Activated CD8-positive, alpha-beta memory T cell treated with anti-CD3 and anti-CD28 coated beads for 24 hours (primary cell): ENCODE results near the gene BEST3.
"Not testable (repeated sequence)": the region's sequence is repeated elsewhere in the genome, so short reads cannot be mapped to it uniquely, and the experiment has no call there.

ENCODE experiments used
- DNase-seq: peaks from one replicate; pipeline ENCODE4 v3.0.0-alpha.2; 2020

Gene BEST3

DNA sequence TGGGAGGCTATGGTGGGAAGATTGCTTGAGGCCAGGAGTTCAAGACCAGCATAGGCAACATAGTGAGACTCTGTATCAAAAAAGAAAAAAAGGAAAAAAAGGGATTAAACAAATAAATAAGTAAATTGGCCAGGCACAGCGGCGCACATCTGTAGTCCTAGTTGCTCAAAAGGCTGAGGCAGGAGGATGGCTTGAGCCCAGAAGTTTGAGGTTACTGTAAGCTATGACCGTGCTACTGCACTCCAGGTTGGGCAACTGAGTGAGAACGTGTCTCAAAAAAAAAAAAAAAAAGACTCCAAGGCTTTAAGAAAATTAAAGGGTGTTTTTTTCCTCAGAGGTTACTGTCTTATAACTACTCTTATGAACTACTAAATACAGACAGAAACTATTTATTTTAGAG is 11.7 kb downstream of the BEST3 start:
- DNase-seq: no peak

DNA sequence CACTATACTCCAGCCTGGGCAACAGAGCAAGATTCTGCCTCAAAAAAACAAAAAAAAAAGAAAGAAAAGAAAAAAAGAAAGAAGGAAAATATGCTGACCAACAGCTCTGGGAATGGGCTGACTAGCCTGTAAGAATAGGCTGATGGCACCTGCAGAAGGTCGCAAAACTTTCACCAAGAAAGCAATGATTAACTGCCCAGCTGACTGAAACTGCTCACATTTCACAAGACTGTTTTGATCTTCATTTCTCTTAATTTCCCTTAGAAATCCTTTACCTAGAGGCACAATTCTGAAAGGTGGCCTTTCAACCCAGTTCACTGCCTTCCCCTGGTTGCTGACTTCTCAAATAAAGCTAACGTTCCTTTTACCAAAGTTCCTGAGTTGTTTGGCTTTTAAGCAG is 12.4 kb downstream of the BEST3 start:
- DNase-seq: no peak

DNA sequence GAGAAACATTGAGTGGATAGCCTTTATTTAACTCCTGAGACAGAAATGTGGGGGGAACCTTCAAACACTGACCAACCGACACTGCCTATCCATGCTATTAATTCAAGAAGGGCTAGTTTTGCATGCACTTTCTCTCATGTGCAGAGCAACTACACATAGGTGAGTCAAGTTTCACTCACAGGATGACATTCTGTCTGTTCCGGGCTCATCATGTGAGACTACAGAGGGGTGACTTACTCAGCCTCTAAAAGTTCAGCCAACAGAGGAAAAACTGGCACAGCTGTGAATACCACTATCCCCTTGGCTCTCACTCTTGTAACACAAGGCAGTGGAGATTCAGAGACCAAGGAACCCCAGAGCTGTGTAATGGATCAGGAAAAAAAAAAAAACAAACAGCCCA is 13.3 kb downstream of the BEST3 start:
- DNase-seq: no peak

DNA sequence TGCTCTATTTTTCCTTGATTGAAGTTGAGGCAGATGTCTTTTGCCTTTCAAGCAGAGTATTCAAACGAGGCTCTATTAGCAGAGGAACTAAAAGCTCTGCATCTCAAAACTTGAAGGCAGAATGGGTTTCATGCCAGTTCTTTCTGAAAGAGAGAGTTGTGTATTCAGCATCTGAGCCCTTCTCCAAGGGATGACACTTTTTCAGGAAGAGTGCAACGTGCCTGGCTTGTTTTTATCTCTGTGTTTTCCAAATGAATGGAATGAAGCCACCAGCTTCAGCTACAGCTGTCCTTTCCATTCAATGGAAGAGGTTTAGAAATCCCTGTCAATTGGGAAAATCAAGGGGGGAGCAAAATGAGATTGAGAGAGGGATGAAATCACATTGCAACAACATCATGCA is 14.6 kb downstream of the BEST3 start:
- DNase-seq: no peak

DNA sequence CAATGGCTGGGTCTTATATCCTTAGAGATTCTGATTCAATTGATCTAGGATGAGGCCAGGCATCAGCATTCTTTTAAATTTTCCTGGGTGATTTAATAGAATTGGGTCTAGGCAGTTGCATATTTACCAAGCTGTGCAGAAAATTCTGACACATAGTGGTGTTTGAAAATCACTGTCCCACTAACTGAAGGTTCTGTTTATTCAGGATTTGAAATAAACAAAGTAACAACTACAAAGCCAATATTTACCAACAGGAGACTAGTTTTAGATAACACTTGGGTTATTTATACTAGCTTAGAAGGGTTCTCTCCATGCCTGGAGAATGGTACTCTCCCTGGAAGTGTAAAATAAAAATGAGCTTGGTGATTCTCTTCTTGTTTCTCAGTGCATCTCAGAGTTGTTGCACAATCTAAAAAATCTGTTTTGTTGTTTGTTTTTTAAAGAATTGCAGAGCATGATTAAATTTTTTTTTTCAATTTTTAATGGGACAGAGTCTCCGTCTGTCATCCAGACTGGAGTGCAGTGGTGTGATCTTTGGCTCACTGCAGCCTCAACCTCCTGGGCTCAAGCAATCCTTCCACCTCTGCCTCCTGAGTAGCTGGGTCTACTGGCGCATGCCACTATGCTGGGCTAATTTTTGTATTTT is 16.9 kb downstream of the BEST3 start:
- no peak for DNase-seq

DNA sequence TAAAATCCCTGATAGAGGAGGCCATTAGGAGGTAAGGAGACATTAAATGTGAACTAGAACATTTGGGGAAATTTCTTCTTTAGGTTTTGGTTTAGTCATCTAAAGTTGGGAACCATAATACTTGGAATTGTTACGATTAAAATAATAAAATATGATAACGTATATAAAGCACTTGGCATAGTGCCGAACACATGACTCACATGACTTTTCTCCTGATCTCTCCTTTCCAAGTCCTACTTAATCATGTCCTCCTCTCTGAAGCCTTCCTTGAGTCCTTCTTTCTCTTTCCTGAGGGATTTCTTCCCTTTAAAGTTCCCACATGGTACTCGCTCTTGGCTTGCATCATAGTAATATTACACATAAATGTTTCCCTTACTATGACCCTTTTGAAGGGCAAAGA is 20.0 kb downstream of the BEST3 start:
- DNase-seq: no peak

DNA sequence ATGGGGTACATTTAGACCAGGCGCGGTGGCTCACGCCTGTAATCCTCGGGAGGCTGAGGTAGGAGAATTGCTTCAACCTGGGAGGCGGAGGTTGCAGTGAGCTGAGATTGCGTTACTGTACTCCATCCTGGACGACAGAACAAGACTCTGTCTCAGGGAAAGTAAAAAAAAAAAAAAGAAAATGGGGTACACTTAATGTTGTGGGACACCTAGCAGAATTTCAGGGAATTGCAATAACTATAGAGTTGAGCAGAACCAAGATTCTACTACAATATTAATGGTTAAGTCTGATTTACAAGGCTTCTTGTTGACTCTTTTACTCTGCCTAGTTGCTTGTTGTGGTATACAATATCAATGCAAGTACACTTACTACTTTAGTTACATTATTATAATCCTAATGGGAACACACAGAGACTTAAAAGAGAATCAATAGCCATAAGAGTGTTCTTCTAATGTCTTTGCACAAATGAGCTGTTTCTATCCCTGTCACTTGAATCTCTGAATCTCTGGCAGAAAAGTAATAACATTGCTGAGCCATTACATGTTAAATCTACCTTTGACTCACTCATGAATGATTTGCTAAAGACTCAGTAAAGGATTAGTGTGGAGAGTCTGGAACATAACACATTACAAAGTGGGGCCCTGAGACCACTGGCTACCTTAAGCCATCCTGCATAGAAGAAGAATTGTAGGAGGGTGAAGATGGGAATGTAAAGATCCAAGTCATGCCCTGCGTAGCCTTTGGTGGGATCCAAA is 22.7 kb downstream of the BEST3 start:
- no peak for DNase-seq

DNA sequence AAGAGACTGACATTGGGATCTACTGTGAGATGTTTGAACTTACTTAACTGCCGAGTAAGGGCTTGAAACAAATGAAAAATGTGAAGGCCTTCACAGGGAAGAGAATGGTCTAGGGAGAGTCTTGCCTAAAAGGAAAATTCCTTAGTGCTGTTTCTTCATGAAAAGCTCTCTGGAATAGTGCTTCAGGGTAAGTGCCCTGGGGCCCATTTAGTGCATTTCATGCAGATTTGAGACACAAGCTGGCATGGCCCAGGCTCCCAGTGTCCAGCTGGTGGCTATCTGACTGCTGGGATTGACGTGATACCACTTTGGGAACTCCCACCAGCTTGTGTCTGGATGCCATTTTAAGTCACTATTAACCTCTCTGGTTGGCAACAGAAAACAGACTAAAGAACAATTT is 26.9 kb downstream of the BEST3 start:
- DNase-seq: no peak

DNA sequence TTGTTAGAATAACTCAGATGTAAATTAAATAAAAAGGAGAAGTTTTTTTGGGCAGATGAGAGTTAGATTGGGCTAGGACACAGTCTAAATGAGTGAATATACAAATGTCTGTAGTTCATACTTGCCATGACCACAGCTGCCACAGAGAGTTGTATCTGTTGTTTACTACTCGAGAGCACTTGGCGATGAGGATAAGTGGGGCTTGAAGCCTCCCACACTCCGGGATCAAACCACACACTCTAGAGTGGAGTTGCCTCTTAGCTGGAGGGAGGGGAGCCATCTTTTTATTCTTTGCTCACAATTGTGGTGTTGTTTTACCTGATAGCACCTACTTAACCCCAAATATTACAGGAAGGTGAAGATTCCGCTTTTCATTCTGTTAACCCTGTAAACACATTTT is 27.5 kb downstream of the BEST3 start:
- DNase-seq: no peak

DNA sequence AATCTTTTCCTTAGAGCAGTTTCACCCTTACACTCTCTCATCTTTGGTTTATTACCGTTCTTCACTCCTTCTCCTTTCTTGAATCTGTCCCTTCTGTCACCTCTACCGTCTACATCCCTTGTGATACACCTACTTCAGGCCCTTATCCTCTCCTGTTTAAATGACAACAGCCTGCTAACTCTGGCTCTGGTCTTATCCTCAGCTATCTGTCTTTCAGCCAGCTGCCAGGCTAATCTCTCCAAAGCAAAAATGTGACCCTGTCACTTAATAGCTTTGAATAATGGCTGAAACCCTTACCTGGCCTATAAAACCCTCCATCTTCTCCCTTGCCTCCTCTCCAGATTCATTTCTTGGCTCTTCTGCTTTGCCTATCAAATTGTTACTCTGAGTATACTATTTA is 32.3 kb downstream of the BEST3 start:
- DNase-seq: no peak

DNA sequence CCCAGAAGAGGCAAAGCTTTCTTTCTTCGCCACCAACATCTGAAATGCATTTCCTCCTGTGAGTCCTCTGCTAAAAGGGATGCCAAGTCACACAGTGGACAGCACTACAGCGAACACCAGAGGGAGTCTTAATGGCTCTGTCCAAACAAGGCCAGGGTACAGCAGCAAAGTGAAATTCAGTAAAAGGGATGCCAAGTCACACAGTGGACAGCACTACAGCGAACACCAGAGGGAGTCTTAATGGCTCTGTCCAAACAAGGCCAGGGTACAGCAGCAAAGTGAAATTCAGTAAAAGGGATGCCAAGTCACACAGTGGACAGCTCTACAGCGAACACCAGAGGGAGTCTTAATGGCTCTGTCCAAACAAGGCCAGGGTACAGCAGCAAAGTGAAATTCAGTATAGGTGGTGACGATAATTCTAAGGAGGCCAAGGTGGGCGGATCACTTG is 34.1 kb downstream of the BEST3 start:
- DNase-seq: not testable (repeated sequence)

DNA sequence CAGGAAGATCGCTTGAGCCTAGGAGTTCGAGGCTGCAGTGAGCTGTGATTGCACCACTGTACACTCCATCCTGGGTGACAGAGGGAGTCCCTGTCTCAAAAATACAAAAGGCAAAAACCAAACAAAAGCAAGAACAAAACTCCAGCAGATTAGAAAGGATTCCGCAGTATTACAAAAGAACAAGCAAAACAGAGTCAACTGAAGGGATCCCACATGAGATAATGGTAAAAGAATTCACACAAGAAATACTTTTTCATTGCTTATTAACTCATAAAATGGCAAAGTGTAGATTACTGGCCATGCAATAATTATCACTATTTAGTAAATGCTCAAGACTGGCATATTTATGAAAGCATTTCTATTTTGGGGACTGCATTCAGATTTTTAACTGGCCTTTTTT is 35.4 kb downstream of the BEST3 start:
- DNase-seq: no peak

DNA sequence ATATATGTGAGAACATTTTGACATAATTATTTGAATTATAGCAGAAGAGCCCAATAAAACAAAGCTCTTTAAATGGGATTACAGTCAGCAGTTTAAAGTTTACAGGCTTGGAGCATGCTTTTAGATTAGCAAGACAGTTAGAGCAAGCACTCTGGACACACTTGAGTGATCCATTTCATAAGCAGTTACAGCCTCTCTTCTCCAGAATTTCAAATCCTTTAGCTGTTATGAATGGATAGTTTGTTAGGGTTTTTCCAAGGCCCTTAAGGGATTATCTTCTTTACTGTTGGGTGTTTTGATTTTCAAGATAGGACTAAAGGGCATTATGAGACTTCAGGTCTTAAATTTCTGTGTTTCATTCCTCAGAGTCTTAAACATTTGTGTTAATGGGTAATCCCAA is 36.3 kb downstream of the BEST3 start:
- no peak for DNase-seq

DNA sequence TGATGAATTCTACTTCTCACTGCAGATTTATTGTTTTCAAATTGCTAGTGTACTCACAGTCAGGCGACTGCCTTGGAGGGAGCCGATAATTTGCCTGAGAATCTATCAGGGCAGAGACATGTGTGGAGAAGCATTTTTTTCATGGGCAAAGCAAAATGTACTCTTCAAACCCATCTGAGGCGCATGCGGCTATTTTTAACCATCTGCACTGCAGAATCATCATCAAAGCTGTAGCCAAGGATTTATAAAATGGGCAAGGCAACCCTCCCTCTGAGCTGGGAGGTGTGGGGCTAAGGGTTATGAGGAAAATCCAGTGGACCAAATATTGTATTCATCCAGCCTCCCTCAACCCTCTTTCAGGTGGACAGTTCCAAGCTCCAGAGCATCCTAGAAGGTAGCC is 37.7 kb downstream of the BEST3 start:
- no peak for DNase-seq

DNA sequence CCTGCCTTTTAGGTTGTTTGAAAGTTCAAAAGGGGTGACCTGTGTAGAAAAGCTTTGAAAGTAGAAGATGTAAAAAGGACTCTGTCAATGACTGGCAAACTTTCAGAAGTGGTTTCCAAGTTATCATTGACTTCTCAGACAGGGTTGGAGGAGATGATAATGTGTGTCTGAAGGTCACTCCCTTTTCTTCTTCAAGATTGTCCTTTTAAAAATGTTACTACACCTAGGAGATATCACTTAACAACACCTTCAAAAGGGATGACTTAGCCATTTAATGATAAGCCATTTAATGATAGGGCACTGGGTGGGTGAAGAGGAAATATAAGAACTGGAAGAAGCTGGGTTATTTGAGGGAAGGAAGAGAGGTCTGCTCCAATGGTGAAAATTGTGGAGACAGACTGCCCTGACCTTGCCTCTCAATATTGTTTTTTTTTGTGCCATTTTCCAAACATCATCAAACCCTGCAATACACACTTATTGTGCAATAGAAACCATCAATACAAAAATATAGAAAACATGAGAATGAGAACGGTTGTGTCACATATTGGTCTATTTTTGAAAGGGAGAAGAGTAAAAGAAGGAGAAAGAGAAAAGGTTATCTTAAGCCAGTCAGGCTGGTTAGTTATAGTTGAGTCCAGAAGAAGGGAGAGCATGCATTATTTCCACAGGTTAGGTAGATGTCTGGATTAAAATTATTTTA is 38.8 kb downstream of the BEST3 start:
- no peak for DNase-seq

DNA sequence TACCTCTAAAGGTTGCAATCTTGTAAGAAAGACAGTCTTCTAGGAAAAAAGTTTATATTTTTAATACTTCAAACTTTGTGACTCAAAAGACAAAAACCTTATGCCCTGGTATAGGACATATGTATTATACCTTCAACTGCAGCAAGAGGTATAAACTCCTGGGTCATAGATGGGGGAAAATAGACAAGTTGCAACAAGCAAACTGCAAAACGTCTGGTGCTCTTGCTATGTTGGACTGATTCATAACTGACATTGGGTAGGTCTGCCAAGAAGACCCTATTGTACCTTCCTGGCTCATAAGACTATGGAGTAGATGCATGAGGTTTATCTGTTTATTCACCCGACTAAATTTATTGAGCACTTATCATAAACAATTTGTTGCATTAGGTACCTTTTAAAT is 40.9 kb downstream of the BEST3 start:
- no peak for DNase-seq

DNA sequence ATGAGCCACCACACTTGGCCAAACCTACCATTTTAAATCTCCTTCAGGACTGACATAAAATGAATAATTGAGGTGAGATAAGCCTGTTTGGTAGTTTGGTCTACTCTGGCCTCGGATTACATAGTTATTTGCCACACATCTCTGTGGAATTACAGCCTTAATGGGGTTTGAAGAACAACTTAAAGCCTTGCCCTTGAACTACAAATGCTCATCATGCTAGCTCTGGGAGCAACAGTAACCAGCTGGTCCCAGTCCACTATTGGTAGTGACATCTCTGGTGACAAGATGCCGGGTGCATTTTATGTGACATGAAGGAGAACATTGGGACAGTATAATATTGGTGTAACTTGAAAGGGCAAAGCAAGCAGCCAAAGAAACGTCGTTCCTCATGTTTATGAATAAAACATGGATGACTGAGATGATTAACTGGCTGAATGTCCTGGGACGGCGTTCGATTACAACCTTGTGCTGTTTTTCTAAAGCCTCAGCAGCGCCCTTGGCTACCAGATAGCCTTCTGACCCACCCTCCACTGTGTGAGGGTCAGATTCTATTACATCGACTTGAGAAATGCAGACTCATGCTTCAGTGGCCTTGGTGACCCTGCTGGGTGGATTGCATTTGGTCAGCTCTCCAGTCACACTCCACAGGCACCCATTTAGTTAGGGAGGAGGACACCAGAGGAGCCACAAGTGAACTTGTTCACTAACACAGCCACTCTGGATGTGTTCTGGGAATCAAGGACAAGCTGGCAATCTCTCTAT is 41.5 kb downstream of the BEST3 start:
- no peak for DNase-seq

DNA sequence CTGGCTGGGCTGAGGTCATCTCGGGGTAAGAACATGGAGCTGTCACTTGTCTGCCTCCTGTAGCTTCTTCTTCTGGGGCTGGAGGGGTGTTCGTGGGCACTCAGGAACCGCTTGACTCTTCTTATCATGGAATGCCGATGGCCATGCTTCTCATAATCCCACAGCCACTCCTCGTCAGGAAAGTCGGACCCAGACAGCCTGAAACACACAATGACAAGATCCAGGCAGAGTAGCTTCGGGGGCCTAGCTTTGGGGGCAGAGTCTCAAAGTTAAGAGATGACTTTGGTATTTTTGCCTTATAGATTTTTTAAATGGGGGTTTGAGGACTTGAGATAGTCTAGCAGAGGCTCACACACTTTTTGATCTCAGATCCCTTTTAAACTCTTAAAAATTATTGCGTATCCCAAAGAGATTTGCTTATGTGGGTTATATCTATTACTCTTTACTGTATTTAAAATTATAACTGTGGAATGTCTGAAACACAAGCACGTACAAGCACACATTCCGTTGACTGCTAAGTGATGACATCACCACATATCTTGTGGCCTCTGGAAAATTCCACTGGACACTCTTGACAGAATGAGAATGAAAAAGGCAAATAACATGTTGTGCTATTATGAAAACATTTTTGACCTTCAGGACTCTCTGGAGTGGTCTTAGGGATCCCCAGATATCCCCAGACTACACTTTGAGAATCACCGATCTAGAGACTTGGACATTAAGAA is 43.3 kb downstream of the BEST3 start:
- DNase-seq: no peak

DNA sequence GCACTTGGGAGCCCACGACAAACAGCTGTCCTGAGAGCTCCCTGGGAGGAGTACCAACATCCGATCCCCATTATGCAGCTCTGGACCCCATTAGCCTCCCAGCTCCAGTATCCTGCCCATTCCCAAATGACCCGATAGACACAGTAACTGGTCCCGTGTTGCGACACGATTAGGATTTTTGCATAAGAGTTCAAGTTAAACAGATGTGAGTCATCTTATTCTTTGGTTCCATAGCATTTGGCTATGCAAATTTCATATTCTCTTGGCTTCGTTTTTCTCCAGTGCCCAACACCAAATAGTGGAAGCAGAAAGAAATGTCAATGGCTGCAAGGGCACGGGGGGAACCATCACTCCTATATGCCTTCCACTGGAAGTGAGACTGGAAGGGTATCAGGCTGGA is 45.4 kb downstream of the BEST3 start:
- DNase-seq: no peak

DNA sequence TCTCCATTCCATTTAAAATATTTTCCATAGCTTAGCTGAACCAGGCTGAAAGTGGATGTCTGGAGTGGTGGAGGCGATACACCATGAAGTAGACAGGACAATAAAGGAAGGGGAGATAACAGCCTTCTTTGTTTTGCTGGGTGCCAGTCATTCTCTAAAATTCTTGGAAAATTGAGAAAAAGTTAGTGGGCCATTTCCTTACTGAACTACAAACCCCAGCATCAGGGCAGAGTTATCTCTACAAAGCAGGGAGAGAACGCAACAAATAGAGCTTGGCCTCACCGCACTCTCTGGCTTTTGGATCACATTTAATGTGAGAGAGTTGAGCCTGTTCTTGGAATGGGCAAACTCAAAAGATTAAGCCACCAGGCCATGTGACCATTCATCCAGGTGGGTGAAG is 47.2 kb downstream of the BEST3 start:
- DNase-seq: no peak

DNA sequence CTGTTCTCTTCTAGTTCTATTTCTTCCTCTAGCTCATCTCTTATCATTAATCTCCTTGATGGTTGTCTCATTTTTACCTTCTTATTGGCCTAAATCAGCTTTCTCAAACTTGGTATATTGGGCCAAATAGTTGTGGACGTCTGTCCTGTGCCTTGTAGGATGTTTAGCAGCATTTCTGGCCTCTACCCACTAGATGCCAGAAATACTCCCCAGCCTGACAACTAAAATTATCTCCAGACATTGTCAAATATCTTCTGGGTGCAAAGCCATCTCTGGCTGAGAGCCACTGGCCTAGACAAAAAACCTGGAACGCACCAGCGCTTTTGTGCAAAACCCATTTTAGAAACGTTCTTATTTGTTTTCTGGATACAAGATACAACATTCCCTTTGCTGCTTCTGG is 49.6 kb downstream of the BEST3 start:
- DNase-seq: no peak

DNA sequence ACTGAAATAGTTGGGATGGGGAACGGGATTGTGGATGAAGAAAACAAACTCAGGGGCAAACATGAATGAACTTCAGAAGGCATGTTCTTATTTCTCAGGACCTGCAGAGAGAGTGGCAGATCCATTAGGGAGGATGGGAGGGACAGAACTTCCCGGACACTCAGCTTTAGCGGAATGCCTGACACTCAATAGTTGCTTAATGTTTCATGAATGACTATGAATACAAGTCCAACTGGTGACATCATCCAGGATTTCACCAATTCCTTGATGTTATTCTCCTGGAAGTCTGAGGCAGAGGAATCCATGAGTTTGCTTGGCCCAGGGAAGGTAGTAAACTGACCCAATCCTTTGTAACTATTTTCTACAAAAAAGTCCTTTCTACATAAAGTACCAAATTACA is 50.6 kb downstream of the BEST3 start:
- DNase-seq: no peak

DNA sequence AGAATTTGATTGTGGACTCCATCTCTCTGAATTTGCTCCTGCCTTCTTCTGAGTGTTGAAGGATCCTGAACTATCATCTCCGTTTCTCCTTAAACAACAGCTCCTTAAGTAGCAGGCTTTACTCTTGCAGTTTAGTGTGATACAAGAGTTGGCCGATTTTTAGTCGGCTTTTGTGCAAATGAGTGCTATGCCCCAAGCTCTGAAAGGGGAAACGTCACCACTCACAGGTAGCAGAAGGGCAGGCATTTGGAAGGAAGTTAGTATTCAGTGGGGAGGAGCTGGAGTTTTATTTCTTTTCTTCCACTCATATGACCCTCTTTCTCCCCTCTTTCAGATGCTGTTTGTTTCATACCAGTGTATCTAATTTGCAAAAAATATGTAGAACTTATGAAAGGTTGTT is 51.9 kb downstream of the BEST3 start:
- DNase-seq: no peak
